HG03095 (cell line): ENCODE data around the gene SAT2.
A peak's percentile ranks its signal among the peaks of the same experiment; 100 is the strongest.
"Not testable (repeated sequence)": the region's sequence is repeated elsewhere in the genome, so short reads cannot be mapped to it uniquely, and the experiment has no call there.

ENCODE experiments used
- ATAC-seq: cut with Tn5 transposase; IDR thresholded peaks from one replicate; pipeline ENCODE4 v1.9.1; 2021; ENCODE audit warnings: moderate library complexity; ENCODE audit not compliant: unreplicated experiment

The SAT2 gene

DNA sequence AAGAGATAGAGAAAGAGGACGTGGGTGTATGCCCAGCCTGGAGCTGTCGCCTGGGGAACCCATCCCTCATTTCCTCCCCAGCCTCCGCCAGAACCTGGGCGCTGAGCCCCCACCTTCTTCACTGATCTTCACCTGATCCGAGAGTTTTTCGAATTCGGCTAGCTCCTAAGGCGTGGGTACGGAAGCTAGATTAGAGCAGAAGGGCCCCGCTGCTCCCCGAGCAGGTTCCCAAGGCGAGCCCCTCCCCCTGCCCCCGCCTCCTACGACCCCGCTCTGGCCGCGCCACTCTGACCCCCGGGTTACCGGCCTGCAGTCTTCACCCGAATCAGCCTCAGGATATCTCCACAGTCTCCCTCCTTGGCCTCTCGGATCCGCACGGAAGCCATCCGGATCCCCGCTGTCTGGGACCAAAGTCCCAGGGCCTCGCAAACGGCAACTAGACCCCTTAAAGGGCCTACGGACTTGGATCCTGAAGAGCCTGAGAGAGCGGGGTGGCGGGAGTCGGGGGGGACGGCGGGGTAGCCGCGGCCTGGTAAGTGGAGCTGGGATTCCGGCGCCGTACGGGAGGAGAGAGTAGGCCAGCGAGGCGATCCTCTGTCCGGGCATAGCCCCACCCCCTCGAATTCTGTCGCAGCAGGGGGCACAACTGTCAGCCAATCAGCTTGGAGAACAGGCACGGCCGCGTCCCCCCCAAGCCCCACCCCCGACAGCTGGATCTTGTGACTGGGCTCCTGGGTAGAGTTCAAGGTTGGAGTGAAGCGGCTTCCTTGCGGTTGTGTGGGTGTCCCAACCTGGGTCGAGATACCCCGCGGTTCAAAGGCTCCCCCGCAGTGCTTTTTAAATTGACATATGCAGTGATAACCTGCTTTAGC is at the start of gene SAT2:
Gene SAT2, minus strand, starts transcription at position 572 of the 872 bp plus-strand sequence. Its CDS starts 186 bp downstream, at position 386.
- peak; percentile 62 for ATAC-seq

- no peak for ATAC-seq
Measured at GRCh38 chr17:7676533-7676932, 48.9 kb upstream of the SAT2 start.

- ATAC-seq: no peak
Measured at GRCh38 chr17:7674934-7675333, 47.3 kb upstream of the SAT2 start.

GRCh38 chr17:7673239-7673638 is 45.6 kb upstream of the SAT2 start:
- no peak for ATAC-seq

DNA sequence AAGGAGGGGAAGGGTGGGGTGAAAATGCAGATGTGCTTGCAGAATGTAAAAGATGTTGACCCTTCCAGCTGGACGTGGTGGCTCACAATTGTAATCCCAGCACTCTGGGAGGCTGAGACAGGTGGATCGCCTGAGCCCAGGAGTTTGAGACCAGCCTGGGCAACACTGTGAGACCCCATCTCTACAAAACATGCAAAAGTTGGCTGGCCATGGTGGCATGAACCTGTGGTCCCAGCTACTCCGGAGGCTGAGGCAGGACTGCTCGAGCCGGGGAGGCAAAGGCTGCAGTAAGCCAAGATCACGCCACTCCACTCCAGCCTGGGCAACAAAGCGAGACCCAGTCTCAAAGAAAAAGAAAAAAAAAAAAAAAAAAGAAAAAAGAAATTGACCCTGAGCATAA is 40.9 kb upstream of the SAT2 start:
- no peak for ATAC-seq

DNA sequence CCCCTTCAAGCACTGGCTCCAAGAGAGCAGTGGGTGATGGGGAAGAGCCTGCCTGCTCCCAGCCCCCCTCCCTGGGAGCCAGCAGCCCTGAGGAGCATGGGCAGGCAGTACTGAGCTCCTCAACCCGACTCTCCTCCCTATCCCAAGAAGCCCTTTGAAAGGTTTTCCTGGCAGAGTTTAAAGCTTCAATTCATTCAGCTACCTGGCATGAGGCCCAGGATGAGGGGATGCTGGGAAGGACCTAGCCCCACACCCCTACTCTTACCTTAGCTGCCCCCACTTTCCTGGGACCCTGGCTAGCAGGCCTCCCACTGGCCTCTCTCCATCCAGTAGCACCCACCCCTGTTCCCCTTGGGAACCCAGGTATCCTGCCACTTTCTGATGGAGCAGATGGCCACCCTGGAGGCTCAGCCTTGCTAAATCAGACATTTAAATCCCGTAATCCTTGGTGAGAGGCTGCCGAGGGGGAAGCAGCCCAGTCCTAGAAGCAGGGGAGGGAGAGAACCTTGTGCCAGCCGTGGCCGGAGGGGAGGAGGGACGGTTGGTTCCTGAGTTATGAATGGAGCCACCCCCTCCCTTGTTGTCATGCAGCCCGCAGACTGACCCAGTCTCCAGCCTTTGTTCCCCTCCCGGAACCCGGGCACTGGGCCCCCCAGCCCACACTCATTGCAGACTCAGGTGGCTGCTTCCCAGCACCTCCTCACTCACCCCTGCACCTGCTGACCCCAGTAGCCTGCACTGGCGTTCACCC is 40.2 kb upstream of the SAT2 start:
- ATAC-seq: no peak

- no peak for ATAC-seq
Measured at GRCh38 chr17:7656958-7657609, 29.5 kb upstream of the SAT2 start.

DNA sequence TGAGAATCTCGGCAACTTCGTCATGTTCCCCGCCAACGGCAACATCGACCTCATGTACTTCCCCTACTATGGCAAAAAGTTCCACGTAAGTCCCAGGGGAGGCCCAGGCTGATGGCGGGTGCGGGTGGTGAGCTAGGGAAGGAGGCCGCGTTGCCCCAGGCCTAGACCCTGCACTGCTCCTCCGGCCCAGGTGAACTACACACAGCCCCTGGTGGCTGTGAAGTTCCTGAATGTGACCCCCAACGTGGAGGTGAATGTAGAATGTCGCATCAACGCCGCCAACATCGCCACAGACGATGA is 27.9 kb upstream of the SAT2 start:
- no peak for ATAC-seq

DNA sequence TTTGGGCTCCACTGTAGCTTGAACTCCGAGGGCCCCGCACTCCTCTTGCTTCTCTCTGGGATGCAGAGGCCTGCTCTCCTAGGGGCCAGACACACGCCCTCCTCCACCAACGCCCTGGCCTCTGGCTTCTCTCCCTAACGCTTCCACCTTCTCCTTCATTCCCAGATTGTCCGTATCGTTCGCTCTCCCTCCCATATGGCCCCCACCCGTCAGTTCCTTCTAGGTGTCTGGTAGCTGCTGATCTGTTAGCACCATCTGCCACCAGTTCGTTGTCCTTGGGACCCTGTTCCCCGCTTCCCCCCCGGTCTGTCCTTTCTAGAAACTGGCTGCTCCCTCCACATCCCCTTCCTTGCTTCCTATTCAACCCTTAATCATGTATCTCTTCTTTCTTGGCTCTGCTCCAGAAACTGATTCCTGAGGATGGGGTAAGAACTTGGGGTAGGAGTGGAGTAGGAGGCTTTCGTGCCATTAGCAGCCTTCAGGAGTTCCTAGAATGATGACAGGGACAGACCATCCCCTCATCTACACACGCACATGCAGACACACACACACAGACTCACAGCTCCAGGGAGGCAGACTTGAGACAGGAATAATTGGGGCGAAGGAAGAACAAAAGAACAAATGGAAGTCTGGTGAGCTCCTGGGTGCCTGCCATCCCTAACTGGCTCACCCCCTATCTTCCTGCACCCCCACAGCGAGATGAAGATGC is 27.4 kb upstream of the SAT2 start:
- ATAC-seq: no peak

DNA sequence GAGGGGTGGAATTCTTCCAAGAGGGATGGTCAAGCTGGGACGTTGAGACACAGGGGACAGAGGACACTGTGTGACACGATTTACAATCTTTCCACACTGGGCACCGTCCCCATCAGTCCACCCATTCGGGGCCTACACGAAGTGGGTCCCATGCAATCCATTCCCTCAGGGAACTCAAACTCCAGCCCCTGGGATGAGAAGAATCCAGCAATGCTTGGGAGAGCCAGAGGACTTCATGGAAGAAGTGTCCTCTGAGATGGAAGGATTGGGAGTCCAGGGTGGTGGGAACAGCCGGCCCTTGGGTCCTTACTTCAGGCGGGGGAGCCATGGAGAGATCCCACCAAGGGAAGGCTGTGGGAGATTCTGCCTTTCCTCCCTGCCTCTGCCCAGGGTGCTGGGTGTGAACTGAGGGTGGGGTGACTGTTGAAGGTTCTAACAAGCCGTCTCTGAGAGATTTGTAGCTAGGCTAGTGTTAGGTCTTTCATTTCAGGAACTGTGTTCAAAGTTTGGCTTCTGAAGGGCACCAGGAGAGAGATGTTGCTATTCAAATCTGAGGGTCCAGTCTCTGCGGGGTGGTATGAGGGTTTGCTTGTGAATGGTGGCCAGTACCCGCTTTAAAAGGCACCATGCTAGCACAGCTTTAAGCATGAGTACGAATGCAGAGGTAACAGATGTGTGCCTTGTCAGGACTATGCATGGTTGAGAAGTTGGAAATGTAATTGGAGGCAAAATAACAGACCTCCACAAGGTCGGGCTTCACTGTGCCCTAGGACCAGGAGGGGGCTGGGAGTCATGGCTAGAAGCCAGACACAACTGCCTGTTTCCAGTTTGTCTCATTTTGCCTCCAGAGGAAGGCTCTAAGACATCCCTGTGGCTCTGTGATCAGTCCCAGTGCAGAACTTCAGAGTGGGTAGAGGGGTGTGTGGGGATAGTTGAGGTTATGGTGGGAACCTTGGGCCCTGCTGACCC is 25.1 kb upstream of the SAT2 start:
- no peak for ATAC-seq

DNA sequence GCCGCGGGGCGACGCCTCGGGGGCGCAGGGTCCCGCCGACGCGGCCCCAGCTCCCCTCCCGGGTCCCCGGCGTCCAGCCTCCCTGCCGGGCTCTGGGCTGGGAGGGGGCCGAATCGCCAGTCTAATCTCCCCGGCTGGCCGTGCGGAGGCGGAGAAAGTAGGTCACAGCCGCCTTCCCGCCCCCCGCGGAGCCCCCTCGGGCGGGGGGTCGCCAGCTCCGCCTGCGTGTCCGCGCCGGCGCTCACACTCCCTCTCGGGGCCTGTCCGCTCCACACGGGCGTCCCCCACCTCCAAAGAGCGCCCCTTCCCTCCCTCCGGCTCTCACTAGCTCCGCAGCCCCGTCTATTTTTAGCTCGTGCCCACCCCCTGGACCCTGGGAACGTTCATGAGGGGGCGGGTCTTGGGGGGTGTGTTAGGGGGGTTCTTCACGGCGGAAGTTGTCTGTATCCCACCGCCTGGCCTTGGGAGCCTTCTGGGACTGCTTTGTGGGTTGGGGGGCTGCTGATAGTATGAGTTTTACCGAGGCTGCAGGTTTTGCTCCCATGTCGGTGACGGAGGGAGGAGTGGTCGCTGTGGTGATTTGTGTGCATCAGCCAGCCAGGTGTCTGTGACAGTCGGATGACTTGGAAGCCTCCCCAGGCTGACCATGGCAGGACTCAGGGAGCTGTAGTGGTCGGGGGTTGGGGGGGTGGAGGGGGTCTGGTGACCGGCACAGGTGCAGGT is 24.2 kb upstream of the SAT2 start:
- no peak for ATAC-seq

DNA sequence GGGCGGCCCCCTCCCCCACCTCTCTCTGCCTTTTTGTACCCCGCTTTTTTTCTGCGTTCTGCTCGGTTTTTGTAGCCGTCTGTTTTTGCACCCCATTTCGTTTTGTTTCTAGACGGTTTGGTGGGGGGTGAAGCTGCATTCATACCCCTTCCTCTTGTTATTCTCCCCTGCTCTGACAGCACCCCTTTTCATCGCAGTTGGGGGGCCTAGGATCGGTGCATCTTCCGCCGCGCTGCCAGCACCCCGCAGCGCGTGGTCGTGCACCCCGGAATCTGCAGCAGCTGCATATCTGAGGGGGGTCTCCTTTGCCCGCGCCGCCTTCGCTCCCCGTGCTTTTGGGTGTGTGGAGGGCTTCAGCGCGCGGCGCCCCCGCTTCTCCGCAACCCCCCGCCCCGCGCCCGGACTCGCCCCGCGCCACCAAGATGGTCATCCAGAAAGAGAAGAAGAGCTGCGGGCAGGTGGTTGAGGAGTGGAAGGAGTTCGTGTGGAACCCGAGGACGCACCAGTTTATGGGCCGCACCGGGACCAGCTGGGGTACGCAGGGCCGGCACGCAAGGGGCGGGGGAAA is 23.6 kb upstream of the SAT2 start:
- no peak for ATAC-seq

- no peak for ATAC-seq
Measured at GRCh38 chr17:7650509-7651096, 23.0 kb upstream of the SAT2 start, which contains the start of gene ATP1B2. Gene ATP1B2 (plus strand): TSS chr17:7650926. CDS start chr17:7651519, 593 bp downstream.

GRCh38 chr17:7647018-7647417 is 19.4 kb upstream of the SAT2 start:
- ATAC-seq: no peak

- no peak for ATAC-seq
Measured at GRCh38 chr17:7646457-7646856, 18.8 kb upstream of the SAT2 start.

DNA sequence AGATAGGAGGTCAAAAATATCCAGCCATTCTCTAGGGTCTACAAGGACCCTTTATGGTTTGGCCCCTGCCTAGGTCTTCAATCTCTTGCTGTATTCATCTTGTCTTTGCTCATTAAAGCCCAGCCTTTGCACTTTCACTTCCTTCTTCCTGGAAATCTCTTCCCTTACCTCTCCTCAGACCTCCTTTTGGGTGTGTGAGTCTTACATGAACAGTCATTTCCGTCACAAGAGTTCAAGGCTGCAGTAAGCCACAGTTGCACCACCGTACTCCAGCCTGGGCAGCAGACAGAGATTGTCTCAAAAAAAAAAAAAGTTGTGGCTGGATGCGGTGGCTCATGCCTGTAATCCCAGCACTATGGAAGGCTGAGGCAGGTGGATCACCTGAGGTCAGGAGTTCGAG is 17.2 kb upstream of the SAT2 start:
- no peak for ATAC-seq

DNA sequence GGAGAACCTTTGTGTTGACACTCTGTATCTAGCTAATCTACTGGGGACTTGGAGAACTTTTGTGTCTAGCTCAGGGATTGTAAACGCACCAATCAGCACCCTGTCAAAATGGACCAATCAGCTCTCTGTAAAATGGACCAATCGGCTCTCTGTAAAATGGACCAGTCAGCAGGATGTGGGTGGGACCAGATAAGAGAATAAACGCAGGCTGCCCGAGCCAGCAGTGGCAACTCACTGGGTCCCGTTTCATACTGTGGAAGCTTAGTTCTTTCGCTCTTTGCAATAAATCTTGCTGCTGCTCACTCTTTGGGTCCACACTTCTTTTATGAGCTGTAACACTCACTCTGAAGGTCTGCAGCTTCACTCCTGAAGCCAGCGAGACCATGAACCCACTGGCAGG is 14.0 kb upstream of the SAT2 start:
- not testable (repeated sequence) for ATAC-seq

DNA sequence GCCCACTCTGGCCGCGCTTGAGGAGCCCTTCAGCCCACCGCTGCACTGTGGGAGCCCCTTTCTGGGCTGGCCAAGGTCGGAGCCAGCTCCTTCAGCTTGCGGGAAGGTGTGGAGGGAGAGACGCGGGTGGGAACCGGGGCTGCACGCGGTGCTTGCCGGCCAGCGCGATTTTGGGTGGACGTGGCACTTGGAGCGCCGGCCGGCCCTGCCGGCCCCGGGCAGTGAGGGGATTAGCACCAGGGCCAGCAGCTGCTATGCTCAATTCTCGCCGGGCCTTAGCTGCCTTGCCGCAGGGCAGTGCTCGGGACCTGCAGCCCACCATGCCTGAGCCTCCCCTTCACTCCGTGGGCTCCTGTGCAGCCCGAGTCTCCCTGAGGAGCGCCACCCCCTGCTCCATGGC is 13.2 kb upstream of the SAT2 start:
- ATAC-seq: no peak

GRCh38 chr17:7636163-7636562 is 8.5 kb upstream of the SAT2 start:
- no peak for ATAC-seq
